H9 (cell line): ENCODE results near the gene BRD9. TPM values are rescaled to one million over a fixed set of nuclear protein-coding genes. Genes with fewer than 3 reads are reported as not detected.

ENCODE experiments used
- DNase-seq: peaks from one replicate; pipeline ENCODE4 v3.0.0-alpha.2; 2017
- H2AFZ ChIP-seq: one replicate; pipeline ENCODE4 v1.6.1; 2013; ENCODE audit warnings: mild to moderate bottlenecking, low read length, control low read depth, moderate library complexity
- H2AK5ac ChIP-seq: 2 replicates; pipeline ENCODE4 v1.6.1; 2013; ENCODE audit warnings: low read length, control low read depth, mixed read lengths; ENCODE audit not compliant: insufficient read length
- H2BK120ac ChIP-seq: one replicate; pipeline ENCODE4 v1.6.1; 2013; ENCODE audit warnings: low read depth, mild to moderate bottlenecking, low read length, control low read depth, inconsistent platforms; ENCODE audit not compliant: poor library complexity, severe bottlenecking
- H2BK12ac ChIP-seq: 2 replicates; pipeline ENCODE4 v1.6.1; 2013; ENCODE audit warnings: low read length, control low read depth, mixed read lengths, low read depth; ENCODE audit not compliant: insufficient read length
- H2BK15ac ChIP-seq: 2 replicates; pipeline ENCODE4 v1.6.1; 2013; ENCODE audit warnings: low read depth, low read length, control low read depth
- H2BK20ac ChIP-seq: one replicate; pipeline ENCODE4 v1.6.1; 2013; ENCODE audit warnings: low read depth, mild to moderate bottlenecking, low read length, control low read depth, inconsistent platforms; ENCODE audit not compliant: poor library complexity, severe bottlenecking
- H2BK5ac ChIP-seq: 2 replicates; pipeline ENCODE4 v1.6.1; 2013; ENCODE audit warnings: low read length, control low read depth, mixed read lengths; ENCODE audit not compliant: insufficient read length
- H3K14ac ChIP-seq: 2 replicates; pipeline ENCODE4 v1.6.1; 2013; ENCODE audit warnings: low read length, control low read depth; ENCODE audit not compliant: insufficient read depth
- H3K18ac ChIP-seq: 2 replicates; pipeline ENCODE4 v1.6.1; 2013; ENCODE audit warnings: low read depth, mild to moderate bottlenecking, mixed read lengths, low read length, control low read depth; ENCODE audit not compliant: insufficient read length
- H3K23ac ChIP-seq: 2 replicates; pipeline ENCODE4 v1.6.1; 2013; ENCODE audit warnings: low read length, control low read depth, mixed read lengths, low read depth; ENCODE audit not compliant: insufficient read length
- H3K23me2 ChIP-seq: 2 replicates; pipeline ENCODE4 v1.6.1; 2013; ENCODE audit warnings: low read depth, mild to moderate bottlenecking, mixed read lengths, low read length, control low read depth; ENCODE audit not compliant: insufficient read length, poor library complexity, severe bottlenecking
- H3K27ac ChIP-seq: 2 replicates; pipeline ENCODE4 v1.5.1; 2013; ENCODE audit warnings: low read length, control low read depth, mixed read lengths, low read depth; ENCODE audit not compliant: insufficient read length
- H3K27me3 ChIP-seq: 2 replicates; pipeline ENCODE4 v1.6.1; 2013; ENCODE audit warnings: low read length, control low read depth, inconsistent platforms; ENCODE audit not compliant: insufficient read depth
- H3K4ac ChIP-seq: 2 replicates; pipeline ENCODE4 v1.6.1; 2013; ENCODE audit warnings: low read depth, mild to moderate bottlenecking, control low read depth, inconsistent platforms, low read length, moderate library complexity
- H3K4me1 ChIP-seq: 2 replicates; pipeline ENCODE4 v1.6.1; 2013; ENCODE audit warnings: low read length, control low read depth, inconsistent platforms; ENCODE audit not compliant: insufficient read depth
- H3K4me2 ChIP-seq: 2 replicates; pipeline ENCODE4 v1.6.1; 2013; ENCODE audit warnings: low read length, control low read depth, mixed read lengths; ENCODE audit not compliant: insufficient read length, insufficient read depth
- H3K56ac ChIP-seq: 2 replicates; pipeline ENCODE4 v1.6.1; 2013; ENCODE audit warnings: low read depth, mild to moderate bottlenecking, mixed read lengths, low read length, control low read depth; ENCODE audit not compliant: insufficient read length
- H3K79me1 ChIP-seq: 2 replicates; pipeline ENCODE4 v1.6.1; 2013; ENCODE audit warnings: low read depth, mild to moderate bottlenecking, moderate library complexity, low read length, control low read depth, inconsistent platforms; ENCODE audit not compliant: insufficient read depth, poor library complexity, severe bottlenecking
- H3K79me2 ChIP-seq: 2 replicates; pipeline ENCODE4 v1.6.1; 2013; ENCODE audit warnings: low read length, control low read depth, inconsistent platforms; ENCODE audit not compliant: insufficient read depth
- H3K9ac ChIP-seq: 2 replicates; pipeline ENCODE4 v1.6.1; 2013; ENCODE audit warnings: low read length, control low read depth, mixed read lengths; ENCODE audit not compliant: insufficient read length; ENCODE audit errors: extremely low read depth
- H3K9me3 ChIP-seq: one replicate; pipeline ENCODE4 v1.6.1; 2013; ENCODE audit warnings: low read depth, low read length, inconsistent platforms; ENCODE audit not compliant: control insufficient read depth
- H3T11ph ChIP-seq: one replicate; pipeline ENCODE4 v1.6.1; 2013; ENCODE audit warnings: mild to moderate bottlenecking, low read length, control low read depth, inconsistent platforms
- H4K20me1 ChIP-seq: one replicate; pipeline ENCODE4 v1.6.1; 2013; ENCODE audit not compliant: control insufficient read depth, insufficient read length, insufficient read depth
- H4K5ac ChIP-seq: 2 replicates; pipeline ENCODE4 v1.6.1; 2013; ENCODE audit warnings: low read depth, mild to moderate bottlenecking, mixed read lengths, low read length, control low read depth; ENCODE audit not compliant: insufficient read length
- H4K8ac ChIP-seq: replicated peaks from 2 replicates; pipeline ENCODE4 v1.6.1; 2013; ENCODE audit warnings: low read length, control low read depth, mixed read lengths, low read depth; ENCODE audit not compliant: insufficient read length
- H4K91ac ChIP-seq: 2 replicates; pipeline ENCODE4 v1.6.1; 2013; ENCODE audit warnings: low read depth, mild to moderate bottlenecking, moderate library complexity, mixed read lengths, low read length, control low read depth; ENCODE audit not compliant: insufficient read length
- H3K27ac Mint-ChIP-seq, 3 experiments: 2 replicates in 2 of 3; 3 replicates in 1 of 3; pipeline ENCODE4 v1.8.0; 2020 to 2021; ENCODE audit warnings: mixed read lengths in 3 of 3, mild to moderate bottlenecking in 1 of 3, moderate library complexity in 1 of 3
- H3K27me3 Mint-ChIP-seq: 2 replicates; pipeline ENCODE4 v1.8.0; 2021; ENCODE audit warnings: low read depth, mild to moderate bottlenecking, moderate library complexity, mixed read lengths
- H3K36me3 Mint-ChIP-seq, 3 experiments: 2 replicates in 2 of 3; 3 replicates in 1 of 3; pipeline ENCODE4 v1.8.0; 2020 to 2021; ENCODE audit warnings: low read depth in 3 of 3, mixed read lengths in 3 of 3; ENCODE audit not compliant: insufficient read depth in 1 of 3
- H3K4me1 Mint-ChIP-seq, 2 experiments: 2 replicates each; pipeline ENCODE4 v1.8.0; 2020; ENCODE audit warnings: mixed read lengths in 2 of 2
- H3K4me3 Mint-ChIP-seq, 2 experiments: 2 replicates in 1 of 2; 3 replicates in 1 of 2; pipeline ENCODE4 v1.8.0; 2020 to 2021; ENCODE audit warnings: mild to moderate bottlenecking in 2 of 2, mixed read lengths in 2 of 2, moderate library complexity in 1 of 2
- H3K9me3 Mint-ChIP-seq, 2 experiments: 2 replicates in 1 of 2; 3 replicates in 1 of 2; pipeline ENCODE4 v1.8.0; 2020; ENCODE audit warnings: mild to moderate bottlenecking in 2 of 2, mixed read lengths in 2 of 2, moderate library complexity in 1 of 2
- CTCF ChIP-seq: fragments of 200-600 bp; sonication (generic); conservative IDR thresholded peaks from 3 replicates; pipeline ENCODE4 v1.8.0; 2021; ENCODE audit warnings: antibody characterized with exemption, mild to moderate bottlenecking
- WGBS: extraction: QIAGEN DNeasy Blood & Tissue Kit; methylation state at CpG from one replicate; pipeline ENCODE4 v1.1.7; 2013; ENCODE audit warnings: missing lambda C conversion rate, low lambda C conversion rate, mixed read lengths; ENCODE audit not compliant: insufficient read length; ENCODE audit errors: extremely low coverage; 5-methylcytosine and 5-hydroxymethylcytosine counted together
- total RNA-seq: library from RNA; stranded (reverse); gene quantifications from 2 replicates; pipeline ENCODE4 v1.2.1, GENCODE V29; 2021

BRD9 gene
- total RNA-seq, 1 experiment from 2014 or later: 70.5 TPM

GRCh38 chr5:885127-885442 lies 7.5 kb downstream of the BRD9 start:
- Mint-ChIP-seq H3K27ac (no peak overlapping the region), H3K36me3 (peaks cover 89 to 97% (median 94%) of the 10 kb centered on the region in 3 experiments)
- H2BK5ac ChIP-seq: no peak overlapping the region

More at GRCh38 chr5:885127-885442, 7.5 kb downstream of the BRD9 start:
- no peak overlapping the region for H3K4me2 ChIP-seq
- H3K56ac ChIP-seq: no peak overlapping the region
- Mint-ChIP-seq H3K9me3 (no peaks in the 10 kb centered on the region; a peak in 2 of 5 replicates), H3K4me3 (no peak overlapping the region), H3K27me3 (no peaks in the 10 kb centered on the region), H3K4me1 (no peaks in the 10 kb centered on the region)
- H3K79me1 ChIP-seq: peaks cover 7% of the 10 kb centered on the region
- no peak overlapping the region for H3K9ac ChIP-seq
- no peaks in the 10 kb centered on the region for H3K27me3 ChIP-seq
- peaks cover 5% of the 10 kb centered on the region for H4K20me1 ChIP-seq
- H2BK120ac ChIP-seq: no peak overlapping the region
- H3T11ph ChIP-seq: no peak overlapping the region
- H3K23me2 ChIP-seq: no peaks in the 10 kb centered on the region
- no peak overlapping the region for H2BK15ac ChIP-seq
- no peak overlapping the region for H4K5ac ChIP-seq
- no peak overlapping the region for H3K23ac ChIP-seq
- no peaks in the 10 kb centered on the region for H3K9me3 ChIP-seq
- H3K4me1 ChIP-seq: no peaks in the 10 kb centered on the region
- DNase-seq: no peak
- no peak overlapping the region for H2AK5ac ChIP-seq
- no peak overlapping the region for H2AFZ ChIP-seq
- no peak overlapping the region for H3K14ac ChIP-seq
- H3K18ac ChIP-seq: no peak overlapping the region
- WGBS: no CpG with 5 or more reads among the region's 18 CpGs
- H3K79me2 ChIP-seq: peaks cover 22% of the 10 kb centered on the region; the same call in 1 of the 2 replicates
- no peak overlapping the region for H2BK12ac ChIP-seq
- no peak overlapping the region for H4K8ac ChIP-seq
- H3K27ac ChIP-seq: no peak overlapping the region
- no peak overlapping the region for H3K4ac ChIP-seq
- H4K91ac ChIP-seq: no peak overlapping the region
- no peak overlapping the region for H2BK20ac ChIP-seq
- TF ChIP-seq CTCF: no peak
